ENCODE results near the gene PHRF1. TPM values are rescaled to one million over a fixed set of nuclear protein-coding genes. Genes with fewer than 3 reads are reported as not detected.

The PHRF1 gene
- total RNA-seq, 1 experiment from 2014 or later, result 31.8 TPM

GRCh38 chr11:568306-569157 lies 7.7 kb upstream of the PHRF1 start:
- Mint-ChIP-seq H3K27me3 (ENCODE audit: insufficient read depth, unreplicated experiment) (no peaks in the 10 kb centered on the region), H3K9me3 (ENCODE audit: unreplicated experiment) (no peaks in the 10 kb centered on the region), H3K4me1 (ENCODE audit: insufficient read depth, unreplicated experiment) (no peaks in the 10 kb centered on the region), H3K27ac (ENCODE audit: low read depth, unreplicated experiment) (no peak overlapping the region), H3K4me3 (ENCODE audit: unreplicated experiment) (peak overlapping the region; percentile 70), H3K36me3 (ENCODE audit: insufficient read depth, unreplicated experiment) (peaks cover 9% of the 10 kb centered on the region)
- no TSS peak for BruUV-seq (replicated peaks)
- intact Hi-C loops (cut with micrococcal nuclease), result loop anchor here (10.0 kb wide), 2 partner anchors 46 to 156 kb away; partner anchors contain the start of gene IRF7
- DNase-seq (ENCODE audit: unreplicated experiment), result peak; percentile 91
- ChIA-PET CTCF (interaction anchor here (0.6 kb wide), 2 partner anchors 62 to 976 kb away, joined by 3 to 4 read pairs; no protein-coding TSS in a partner anchor), POLR2A (interaction anchor here (0.5 to 2.3 kb wide), 15 partner anchors 7 to 359 kb away, joined by 3 to 11 read pairs (median 3); partner anchors contain the start of genes HRAS, LMNTD2, PHRF1 and RNH1)
- no peak for TF ChIP-seq CTCF (IDR thresholded peaks at IDR 0.05; ENCODE audit: unreplicated experiment)

GRCh38 chr11:569158-569885 lies 6.9 kb upstream of the PHRF1 start:
- BruUV-seq (replicated peaks), result no TSS peak
- H3K36me3 Mint-ChIP-seq (ENCODE audit: insufficient read depth, unreplicated experiment), result peaks cover 4% of the 10 kb centered on the region
- intact Hi-C loops (cut with micrococcal nuclease), result loop anchor here (10.0 kb wide), 2 partner anchors 45 to 155 kb away; partner anchors contain the start of gene IRF7
- ChIA-PET CTCF (no interaction called here), POLR2A (interaction anchor here (0.5 to 2.3 kb wide), 9 partner anchors 9 to 360 kb away, joined by 3 to 11 read pairs (median 4); partner anchors contain the start of genes HRAS, LMNTD2 and RNH1)
- H3K4me1 Mint-ChIP-seq (ENCODE audit: insufficient read depth, unreplicated experiment), result peaks cover 2% of the 10 kb centered on the region
- H3K4me3 Mint-ChIP-seq (ENCODE audit: unreplicated experiment), result peak overlapping the region; percentile 63
- TF ChIP-seq CTCF (IDR thresholded peaks at IDR 0.05; ENCODE audit: unreplicated experiment), result no peak
- no peak overlapping the region for H3K27ac Mint-ChIP-seq (ENCODE audit: low read depth, unreplicated experiment)
- no peak for DNase-seq (ENCODE audit: unreplicated experiment)
- H3K9me3 Mint-ChIP-seq (ENCODE audit: unreplicated experiment), result no peaks in the 10 kb centered on the region
- H3K27me3 Mint-ChIP-seq (ENCODE audit: insufficient read depth, unreplicated experiment), result no peaks in the 10 kb centered on the region

GRCh38 chr11:571802-572185 lies 4.5 kb upstream of the PHRF1 start:
- DNase-seq (ENCODE audit: unreplicated experiment), result no peak
- no TSS peak for BruUV-seq (replicated peaks)
- Mint-ChIP-seq H3K27me3 (ENCODE audit: insufficient read depth, unreplicated experiment) (no peaks in the 10 kb centered on the region), H3K9me3 (ENCODE audit: unreplicated experiment) (no peaks in the 10 kb centered on the region), H3K36me3 (ENCODE audit: insufficient read depth, unreplicated experiment) (no peaks in the 10 kb centered on the region), H3K4me3 (ENCODE audit: unreplicated experiment) (no peak overlapping the region), H3K4me1 (ENCODE audit: insufficient read depth, unreplicated experiment) (peaks cover 12% of the 10 kb centered on the region), H3K27ac (ENCODE audit: low read depth, unreplicated experiment) (no peak overlapping the region)
- intact Hi-C loops (cut with micrococcal nuclease), result no loop called here
- ChIA-PET CTCF (interaction anchor here (0.6 kb wide), 1 partner anchor 26 kb away, joined by 4 read pairs; no protein-coding TSS in a partner anchor), POLR2A (no interaction called here)
- no peak for TF ChIP-seq CTCF (IDR thresholded peaks at IDR 0.05; ENCODE audit: unreplicated experiment)
